ENCODE data around the gene MCM3AP.

Gene MCM3AP

GRCh38 chr21:46285206-46285661 is at the start of gene MCM3AP:
MCM3AP (minus strand) TSS chr21:46285611; CDS start chr21:46285286, 325 bp downstream.
- no peak for DNase-seq (ENCODE audit: low spot score)

DNA sequence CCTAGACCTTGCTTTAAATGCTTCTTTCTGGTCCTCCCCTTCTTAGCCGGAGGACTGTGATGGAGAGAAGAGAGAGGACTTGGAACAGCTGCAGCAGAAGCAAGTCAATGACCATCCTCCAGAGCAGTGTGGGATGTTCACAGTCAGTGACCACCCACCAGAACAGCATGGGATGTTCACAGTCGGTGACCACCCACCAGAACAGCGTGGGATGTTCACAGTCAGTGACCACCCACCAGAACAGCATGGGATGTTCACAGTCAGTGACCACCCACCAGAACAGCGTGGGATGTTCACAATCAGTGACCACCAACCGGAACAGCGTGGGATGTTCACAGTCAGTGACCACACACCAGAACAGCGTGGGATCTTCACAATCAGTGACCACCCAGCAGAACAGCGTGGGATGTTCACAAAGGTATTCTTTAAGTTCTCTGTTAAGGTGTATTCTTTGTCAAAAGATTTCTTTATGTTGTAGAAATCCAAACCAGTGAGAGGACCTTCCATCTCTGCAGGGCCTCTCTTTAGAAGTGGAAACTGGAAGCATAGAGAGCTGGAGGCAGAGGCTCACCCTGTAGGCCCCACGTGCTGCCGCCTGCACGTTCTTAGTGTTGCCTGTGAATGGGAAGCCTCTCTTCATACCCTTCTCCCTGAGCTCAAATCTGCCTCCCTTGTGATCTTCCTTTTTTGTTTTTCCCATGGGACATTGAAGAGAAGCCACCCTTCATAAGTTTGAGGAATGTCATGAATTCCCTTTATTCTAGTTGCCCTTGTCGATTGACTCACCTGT is 49.1 kb upstream of the MCM3AP start:
- no peak for DNase-seq (ENCODE audit: low spot score)

DNA sequence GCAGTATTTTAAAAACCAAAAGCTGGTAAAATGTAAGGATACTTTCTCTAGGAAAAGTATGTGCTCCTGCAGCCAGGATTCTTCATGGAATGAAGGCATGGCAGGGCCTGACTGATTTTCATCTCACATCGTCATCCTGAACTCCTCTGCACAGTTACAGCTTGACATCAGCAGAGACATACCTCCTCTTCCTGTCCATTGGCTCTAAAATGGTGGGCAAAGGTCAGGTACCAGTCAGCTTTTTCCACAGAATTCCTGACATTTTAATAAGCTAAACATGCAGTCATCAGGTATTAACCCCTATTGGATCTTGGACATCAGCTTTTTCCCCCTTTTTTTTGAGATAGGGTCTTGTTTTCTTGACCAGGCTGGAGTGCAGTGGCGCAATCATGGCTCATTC is 44.4 kb upstream of the MCM3AP start:
- DNase-seq (ENCODE audit: low spot score) = no peak

GRCh38 chr21:46328151-46328550 is 42.7 kb upstream of the MCM3AP start:
- no peak for DNase-seq (ENCODE audit: low spot score)

DNA sequence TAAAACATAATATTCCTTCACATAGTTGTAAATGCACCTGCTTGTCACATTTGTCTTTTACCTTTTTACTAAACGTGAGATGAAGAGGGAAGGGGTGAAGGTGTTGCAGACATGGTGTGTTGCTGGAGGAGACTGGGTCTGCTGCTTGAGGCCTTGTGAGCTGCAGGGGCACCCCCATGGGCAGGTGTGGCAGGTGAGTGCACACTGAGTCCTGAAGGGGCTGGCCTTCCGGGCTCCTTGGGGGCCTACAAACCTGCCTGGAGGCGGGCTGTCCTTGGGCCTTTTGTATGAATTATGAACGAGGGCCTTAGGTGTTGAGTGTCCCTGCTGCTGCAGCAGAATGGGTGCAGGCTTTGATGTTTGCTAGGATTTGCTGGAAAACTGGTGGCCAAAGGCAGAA is 42.3 kb upstream of the MCM3AP start:
- no peak for DNase-seq (ENCODE audit: low spot score)

DNA sequence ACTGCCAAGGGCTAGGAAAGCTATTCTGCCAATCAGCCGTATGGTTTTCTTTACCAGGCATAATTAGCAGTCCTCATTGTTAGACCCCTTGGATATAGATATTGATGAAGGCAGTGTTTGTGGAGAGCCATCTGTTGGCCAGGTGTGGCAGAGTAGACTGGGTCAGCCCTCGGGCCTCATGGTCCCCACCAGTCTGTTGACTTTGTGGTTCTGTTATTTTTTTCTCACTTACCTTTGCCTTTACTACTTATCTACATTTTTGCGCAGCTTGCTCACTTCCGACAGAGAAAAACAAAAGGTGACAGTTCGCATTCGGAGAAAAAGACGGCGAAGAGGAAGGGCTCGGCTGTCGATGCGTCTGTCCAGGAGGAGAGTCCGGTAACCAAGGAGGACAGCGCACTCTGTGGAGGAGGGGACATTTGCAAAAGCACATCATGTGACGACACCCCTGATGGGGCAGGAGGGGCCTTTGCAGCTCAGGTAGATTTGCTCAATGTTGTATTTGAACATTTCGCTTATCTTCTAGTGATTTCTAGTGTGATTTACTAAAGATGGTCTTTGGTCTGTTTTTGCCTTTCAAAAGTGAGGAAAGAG is 40.8 kb upstream of the MCM3AP start:
- DNase-seq (ENCODE audit: low spot score) = no peak

- DNase-seq (ENCODE audit: low spot score) = peak; percentile 64
Measured at GRCh38 chr21:46325073-46325912, 39.9 kb upstream of the MCM3AP start.

DNA sequence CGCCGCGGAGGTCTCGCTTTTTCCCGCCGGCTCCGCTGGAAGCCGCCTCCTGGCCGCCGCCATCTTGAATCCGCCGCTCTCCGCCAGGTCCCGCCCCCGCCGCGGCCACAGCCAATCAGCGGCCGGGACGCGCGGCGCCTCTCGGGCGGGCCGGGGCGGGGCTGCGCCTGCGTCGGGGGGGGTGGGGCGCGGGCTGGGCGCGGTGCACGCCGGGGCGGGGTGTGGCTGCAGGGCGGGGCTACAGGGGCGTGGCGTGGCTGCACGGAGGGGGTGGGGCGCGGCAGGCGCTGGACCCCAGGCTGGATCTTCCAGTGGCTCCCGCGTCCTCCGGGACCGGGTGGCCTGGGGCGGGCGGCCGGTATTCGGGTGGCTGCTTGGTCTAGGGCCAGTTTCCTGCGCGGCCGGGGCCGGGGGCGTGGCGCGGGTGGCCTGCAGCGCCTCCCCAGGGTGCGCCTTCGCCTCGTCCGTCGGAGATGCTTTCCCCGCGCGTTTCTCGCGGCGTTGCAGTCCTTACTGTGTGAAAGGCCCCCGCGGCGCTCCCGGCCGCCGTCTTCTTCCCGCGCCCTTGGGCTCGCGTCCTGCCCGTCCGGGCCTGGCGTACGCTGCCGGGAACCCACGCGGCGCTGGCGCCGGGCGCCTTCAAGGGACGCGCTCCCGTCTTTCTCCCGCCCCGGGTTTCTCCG is 39.1 kb upstream of the MCM3AP start:
- DNase-seq (ENCODE audit: low spot score) = peak; percentile 81

GRCh38 chr21:46323710-46324389 is 38.4 kb upstream of the MCM3AP start, which contains the start of the genes C21orf58 and PCNT:
C21orf58 (minus strand) TSS chr21:46323870; CDS start chr21:46322738, 1,132 bp downstream.
PCNT (plus strand) TSS chr21:46324156; CDS start chr21:46324229, 73 bp downstream.
- DNase-seq (ENCODE audit: low spot score) = peak; percentile 98

DNA sequence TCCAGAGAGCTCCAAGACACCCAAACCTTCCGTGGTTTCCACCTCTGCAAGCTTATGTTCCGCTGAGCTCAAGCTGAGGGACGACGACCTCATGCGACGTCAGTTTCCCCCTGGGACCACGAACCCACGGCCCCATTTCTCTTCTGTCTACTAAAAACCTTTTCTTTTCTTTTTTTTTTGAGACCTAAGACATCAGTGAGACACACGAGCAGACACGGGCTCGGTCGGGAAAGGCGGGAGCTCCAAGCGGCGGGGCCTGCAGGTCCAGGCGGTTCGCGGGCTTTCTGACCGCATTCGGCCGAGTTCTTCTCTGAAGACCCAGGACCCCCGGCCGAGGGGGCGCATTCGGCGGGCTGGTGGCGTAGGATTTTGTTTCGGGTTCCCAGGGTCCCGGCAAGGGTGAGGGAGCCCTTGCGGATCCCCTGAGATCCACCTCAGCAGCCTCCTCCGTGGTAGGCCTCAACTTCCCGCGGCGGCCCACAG is 37.9 kb upstream of the MCM3AP start:
- no peak for DNase-seq (ENCODE audit: low spot score)

DNA sequence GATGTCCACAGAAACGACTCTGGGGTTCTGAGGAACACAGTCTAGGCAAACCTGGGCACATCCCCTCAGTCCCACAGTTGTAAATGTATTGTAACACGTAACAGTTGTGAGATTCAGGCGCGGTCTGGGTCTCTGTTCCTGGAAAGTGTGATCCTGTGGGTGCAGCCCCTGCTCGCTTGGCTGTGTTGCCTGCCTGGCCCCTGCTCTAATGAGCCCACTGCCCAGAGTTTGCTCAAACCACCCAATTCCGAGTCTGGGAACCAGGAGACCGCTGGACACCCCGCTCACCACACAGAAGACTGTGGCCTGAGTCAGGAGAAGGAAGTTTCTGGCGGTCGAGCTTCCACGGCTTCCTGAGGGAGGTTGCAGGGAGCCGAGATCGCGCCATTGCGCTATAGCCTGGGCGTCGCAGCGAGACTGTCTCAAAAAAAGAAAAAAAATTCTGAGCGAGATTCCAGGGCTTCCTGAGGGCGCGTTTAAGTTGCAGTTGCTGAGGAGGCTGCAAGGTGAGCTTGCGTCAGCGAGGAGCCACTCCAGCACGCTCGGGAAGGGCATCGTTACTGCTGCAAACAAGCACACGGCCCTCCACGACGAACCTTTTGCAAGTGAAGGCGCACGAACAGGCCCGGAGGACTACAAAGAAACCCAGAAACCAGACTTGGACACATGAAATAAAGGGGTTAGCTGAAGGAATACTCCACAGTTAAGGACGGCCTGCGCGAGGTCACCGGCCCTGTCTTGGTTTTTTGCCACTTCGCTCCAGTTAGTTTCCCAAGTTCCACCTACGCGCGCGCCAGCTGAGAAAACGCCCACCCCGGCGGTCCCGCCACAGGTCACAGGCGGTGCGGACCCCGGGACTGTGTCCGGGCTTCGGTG is 37.2 kb upstream of the MCM3AP start:
- DNase-seq (ENCODE audit: low spot score) = peak; percentile 60

GRCh38 chr21:46320331-46320801 is 35.0 kb upstream of the MCM3AP start:
- no peak for DNase-seq (ENCODE audit: low spot score)

- no peak for DNase-seq (ENCODE audit: low spot score)
Measured at GRCh38 chr21:46319186-46319585, 33.8 kb upstream of the MCM3AP start.

- no peak for DNase-seq (ENCODE audit: low spot score)
Measured at GRCh38 chr21:46318464-46318845, 33.0 kb upstream of the MCM3AP start.

GRCh38 chr21:46317710-46318463 is 32.5 kb upstream of the MCM3AP start:
- no peak for DNase-seq (ENCODE audit: low spot score)

DNA sequence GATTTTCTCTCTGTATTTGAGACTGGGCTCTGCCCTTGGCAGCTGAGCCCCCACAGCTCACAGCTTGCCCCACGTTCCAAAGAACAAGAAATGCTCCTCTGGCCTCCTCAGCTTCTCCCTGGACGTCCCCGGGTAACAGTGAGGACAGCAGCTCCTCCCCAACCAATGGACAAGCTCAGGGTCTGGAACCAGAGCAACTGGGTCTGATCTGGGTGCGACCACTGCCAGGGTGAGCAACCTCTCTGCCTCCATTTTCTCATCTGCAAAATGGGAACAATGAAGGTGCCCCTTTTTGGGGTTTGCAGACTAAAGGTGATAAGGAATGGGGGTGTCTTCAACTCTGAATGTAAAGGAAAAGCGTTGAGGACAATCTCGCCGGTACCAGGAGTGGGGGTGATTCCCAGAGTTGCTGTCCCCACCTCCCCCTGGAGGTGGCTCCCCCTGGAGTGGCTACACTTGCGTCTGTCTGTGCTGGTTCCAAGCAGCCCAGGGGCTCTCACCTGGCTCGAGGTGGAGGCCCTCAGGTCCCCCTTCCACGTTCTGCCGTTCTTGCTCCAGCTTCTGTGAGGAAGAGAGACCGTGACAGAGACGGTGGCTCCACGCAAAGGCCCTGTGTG is 31.4 kb upstream of the MCM3AP start:
- no peak for DNase-seq (ENCODE audit: low spot score)

DNA sequence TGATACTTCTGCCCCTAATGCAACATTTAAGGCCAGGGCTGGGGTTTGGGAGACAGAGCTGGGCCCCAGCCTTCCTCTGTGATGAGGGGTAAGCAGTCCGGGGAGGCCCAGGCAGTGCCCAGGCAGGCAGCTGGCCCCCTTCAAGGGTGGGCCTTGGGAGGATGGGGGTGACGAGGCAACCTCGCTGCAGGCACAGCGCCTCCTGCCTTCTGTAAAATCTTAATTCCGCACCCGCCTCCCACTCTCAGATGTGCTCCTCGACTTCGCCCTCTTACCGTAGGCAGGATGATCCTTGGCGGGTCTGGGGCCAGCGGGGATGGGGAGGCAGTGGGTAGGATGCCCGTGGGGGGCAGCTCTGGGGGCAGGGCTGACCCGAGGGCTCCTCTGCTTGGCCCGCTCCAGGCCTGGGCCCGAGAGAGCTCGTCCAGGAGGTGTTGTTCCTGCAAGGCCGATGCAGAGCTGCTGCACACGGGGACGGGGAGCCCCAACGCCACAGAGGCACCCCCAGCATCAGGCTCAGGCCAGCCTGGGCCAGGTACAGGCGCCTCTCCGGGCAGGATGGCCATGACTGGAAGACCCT is 29.1 kb upstream of the MCM3AP start:
- DNase-seq (ENCODE audit: low spot score) = no peak

- no peak for DNase-seq (ENCODE audit: low spot score)
Measured at GRCh38 chr21:46312949-46313348, 27.5 kb upstream of the MCM3AP start.

Data from RKO (cell line).